Right lobe of liver (tissue), 4 donors: Measurements from ENCODE around the gene RBM18.

Experiments used
- CTCF ChIP-seq, 4 donors: fragments of 200-600 bp in 3 of 4; fragments of 450-650 bp in 1 of 4; IDR thresholded peaks; one replicate each; pipeline versions ENCODE4 v1.5.1 to v1.8.0; 2016 to 2022; ENCODE audit warnings: antibody characterized with exemption in 4 of 4, mild to moderate bottlenecking in 2 of 4
- POLR2A ChIP-seq: fragments of 450-650 bp; IDR thresholded peaks from one replicate; pipeline ENCODE4 v1.6.1; 2017; ENCODE audit warnings: antibody characterized with exemption, mild to moderate bottlenecking
- donor health status: DM: no; HTN: no; CAD: no.
- donor health status: DM: no; HTN: no; CAD: no.
- donor health status: DM: no; HTN: yes; CAD: no.

- TF ChIP-seq CTCF (IDR thresholded peaks at IDR 0.05) (no peak), POLR2A (no peak)
These were observed 44.6 kb downstream of the RBM18 start for GRCh38 chr9:122219856-122220672.
